HG02938 (cell line): ENCODE measurements around the gene POP5.
"Not testable (repeated sequence)": the region's sequence is repeated elsewhere in the genome, so short reads cannot be mapped to it uniquely, and the experiment has no call there.

Experiments
- ATAC-seq: cut with Tn5 transposase; IDR thresholded peaks from one replicate; pipeline ENCODE4 v1.9.1; 2021; ENCODE audit warnings: mild to moderate bottlenecking, moderate library complexity; ENCODE audit not compliant: unreplicated experiment

POP5 gene

DNA sequence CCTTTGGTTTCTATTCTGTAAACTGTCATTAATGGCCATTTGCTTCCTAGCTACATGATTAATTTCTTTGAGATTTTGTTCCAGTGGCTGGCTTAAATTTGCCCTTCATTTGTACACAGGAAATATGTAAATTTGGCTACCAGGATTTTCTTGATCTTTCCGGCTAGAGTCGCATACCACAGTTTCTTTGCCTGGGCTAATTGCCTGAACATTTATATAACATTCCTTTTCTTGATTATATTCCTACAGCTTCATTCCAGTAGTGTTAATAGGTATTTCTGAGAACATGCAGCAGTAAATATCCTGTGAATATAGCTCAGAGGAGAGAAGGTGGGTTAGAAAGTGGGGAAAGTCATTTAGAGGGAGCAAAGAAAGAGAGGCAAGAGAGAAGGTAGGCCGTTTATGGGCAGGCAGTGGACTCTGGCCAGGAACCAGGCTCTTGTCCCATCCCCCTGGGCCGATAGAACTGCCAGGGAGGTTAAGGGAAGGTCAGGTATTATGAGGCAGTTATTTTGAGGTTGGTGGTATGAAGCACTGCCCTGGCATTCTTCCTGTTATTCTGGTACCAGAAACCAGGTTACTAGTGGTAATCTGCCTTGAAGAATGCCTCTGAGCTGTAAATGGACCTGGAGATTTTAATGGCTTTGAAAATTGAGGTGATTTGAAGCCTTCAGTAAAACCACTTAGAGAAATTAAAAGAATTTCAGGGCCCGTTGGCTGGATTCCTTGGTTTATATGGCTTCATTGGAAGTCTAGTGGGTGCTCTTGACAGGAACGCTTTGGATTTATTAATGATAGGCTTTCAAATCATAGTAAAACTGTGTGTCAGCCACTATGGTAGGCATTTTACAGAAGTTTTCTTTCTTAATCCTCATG is 42.7 kb downstream of the POP5 start:
- no peak for ATAC-seq

DNA sequence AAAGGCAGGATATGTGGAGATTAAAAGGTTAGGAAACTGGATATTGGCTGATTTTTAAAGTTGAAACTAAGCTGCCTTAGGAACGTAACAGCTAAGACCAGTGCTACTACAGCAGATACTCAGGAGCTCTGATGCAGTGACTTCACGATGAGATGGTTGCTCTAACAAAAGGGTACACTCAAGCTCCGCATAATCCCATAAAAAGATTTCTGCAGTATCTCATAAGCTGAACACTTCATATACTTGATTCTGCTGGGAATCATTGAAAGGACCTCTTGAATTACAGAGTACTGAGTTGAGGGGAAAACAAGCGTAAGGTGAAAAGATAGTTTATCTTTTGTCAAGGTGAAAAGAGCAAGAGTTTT is 43.4 kb downstream of the POP5 start:
- ATAC-seq = no peak

GRCh38 chr12:120536064-120536791 is 45.0 kb downstream of the POP5 start:
- ATAC-seq = no peak

DNA sequence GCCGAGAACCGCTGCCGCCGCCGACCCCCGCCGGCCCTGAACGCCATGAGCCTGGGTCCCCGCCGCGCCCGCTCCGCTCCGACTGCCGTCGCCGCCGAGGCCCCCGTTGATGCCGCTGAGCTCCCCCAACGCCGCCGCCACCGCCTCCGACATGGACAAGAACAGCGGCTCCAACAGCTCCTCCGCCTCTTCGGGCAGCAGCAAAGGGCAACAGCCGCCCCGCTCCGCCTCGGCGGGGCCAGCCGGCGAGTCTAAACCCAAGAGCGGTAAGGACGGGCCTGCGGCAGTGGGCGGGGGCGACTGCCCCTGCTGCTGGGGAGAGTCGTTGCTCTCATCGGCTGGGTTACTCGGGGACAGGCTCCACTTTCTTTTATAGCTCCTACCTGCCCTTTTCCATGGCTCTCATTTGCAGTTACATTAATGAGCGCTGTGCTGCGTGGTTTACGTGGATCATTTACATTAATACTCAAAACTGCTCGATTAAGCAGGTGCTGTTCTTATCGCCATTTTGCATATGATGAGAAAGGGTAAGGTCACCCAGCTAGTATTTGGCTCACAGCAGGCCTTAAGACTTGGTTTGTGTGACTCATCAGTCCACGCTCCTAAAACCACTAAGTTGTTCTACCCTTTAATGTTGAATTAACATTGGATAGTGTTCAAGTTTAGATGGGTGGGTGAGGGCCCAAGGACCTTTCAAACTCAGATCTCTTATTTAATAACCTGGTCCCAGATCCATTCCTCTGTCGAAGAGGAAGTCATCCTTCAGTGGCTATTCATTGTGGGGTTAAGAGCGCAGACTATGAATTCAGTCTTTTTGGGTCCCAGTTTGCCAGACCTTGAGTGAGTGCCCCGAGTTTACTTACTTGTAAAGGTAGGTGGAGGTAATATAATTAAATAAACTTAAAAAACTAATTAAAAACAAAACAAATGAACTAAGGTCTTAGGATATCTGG is 46.2 kb downstream of the POP5 start:
- peak; percentile 27 for ATAC-seq

DNA sequence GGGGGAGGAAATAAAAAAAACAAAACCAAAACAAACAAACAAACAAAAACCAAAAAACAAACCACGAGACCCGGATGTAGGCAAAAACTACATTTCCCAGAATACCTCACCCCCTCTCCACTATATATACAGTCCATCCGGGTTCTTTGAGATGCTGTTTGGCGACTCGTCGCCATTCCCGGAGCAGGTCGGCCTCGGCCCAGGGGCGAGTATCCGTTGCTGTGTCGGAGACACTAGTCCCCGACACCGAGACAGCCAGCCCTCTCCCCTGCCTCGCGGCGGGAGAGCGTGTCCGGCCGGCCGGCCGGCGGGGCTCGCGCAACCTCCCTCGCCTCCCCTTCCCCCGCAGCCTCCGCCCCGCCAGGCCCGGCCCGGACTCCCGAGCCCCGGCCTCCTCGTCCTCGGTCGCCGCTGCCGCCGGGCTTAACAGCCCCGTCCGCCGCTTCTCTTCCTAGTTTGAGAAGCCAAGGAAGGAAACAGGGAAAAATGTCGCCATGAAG is 46.9 kb downstream of the POP5 start, which contains the start of gene RNF10:
RNF10 (plus strand) TSS at position 154 of the 500 bp plus-strand sequence. CDS start 456 bp downstream, outside the sequence.
- peak; percentile 61 for ATAC-seq

DNA sequence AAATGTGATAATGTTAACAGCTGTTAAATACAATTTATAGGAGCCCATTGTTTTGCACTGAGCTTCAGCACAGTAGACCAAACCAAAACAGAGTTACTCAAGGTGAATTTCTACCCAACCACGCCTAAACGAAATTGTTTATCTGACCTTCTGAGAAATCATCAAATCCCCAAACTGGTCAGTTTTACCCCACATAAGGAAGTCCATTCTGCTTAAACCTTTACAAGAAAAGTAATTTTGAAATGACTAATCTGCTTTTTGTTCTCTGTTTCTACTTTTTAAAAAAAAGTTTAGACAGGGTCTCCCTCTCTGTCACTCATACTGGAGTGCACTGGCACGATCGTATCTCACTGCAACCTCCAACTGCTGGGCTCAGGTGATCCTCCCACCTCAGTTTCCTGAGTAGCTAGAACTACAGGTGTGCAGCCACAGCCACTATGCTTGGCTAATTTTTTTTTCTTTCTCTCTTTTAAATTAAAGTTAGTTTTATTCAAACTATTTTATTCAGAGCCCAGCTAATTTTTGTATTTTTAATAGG is 48.4 kb downstream of the POP5 start:
- ATAC-seq = no peak

DNA sequence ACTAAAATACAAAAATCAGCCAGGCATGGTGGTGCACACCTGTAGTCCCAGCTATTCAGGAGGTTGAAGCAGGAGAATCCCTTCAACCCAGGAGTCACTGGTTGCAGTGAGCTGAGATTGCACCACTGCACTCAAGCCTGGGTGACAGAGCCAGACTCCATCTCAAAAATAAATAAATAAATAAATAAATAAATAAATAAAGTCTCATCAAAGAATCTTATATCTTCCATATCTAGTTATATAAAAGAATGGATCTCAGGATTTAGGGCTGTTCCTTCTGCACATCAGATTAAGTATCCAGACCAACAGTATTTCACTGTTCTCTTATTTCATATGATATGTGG is 50.8 kb downstream of the POP5 start:
- ATAC-seq = not testable (repeated sequence)

DNA sequence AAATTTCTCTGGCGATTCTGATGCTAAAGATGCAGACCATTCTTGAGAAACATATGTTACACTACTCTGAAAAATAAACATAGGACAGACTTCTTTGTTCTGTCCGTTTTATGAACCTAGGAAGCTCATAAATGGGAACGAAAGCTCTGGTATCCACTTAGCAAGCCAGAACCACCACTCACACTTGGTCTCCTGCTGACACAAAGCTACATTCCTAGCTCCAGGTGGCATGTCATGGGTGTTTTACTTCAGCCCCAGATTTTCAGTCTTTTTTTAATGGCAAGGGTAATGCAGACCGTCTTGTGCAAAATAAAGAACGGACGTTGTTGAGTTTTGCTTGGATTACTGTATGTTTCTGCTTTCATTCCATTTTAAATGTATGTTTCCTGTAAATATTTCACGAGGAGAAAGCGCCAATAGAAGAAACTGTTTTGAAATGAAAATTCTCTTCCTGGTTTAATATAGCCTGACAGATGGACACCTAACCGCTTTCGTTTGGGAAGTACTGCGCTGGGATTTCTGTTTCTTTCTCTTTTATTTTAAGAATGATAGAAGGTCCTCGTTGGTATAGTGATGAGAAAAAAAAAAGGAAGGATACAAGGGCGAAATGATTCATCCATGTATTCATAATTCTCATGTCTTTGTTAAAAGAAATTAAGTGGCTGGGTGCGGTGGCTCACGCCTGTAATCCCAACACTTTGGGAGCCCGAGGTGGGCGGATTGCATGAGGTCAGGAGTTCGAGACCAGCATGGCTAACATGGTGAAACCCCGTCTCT is 51.4 kb downstream of the POP5 start:
- ATAC-seq = no peak

DNA sequence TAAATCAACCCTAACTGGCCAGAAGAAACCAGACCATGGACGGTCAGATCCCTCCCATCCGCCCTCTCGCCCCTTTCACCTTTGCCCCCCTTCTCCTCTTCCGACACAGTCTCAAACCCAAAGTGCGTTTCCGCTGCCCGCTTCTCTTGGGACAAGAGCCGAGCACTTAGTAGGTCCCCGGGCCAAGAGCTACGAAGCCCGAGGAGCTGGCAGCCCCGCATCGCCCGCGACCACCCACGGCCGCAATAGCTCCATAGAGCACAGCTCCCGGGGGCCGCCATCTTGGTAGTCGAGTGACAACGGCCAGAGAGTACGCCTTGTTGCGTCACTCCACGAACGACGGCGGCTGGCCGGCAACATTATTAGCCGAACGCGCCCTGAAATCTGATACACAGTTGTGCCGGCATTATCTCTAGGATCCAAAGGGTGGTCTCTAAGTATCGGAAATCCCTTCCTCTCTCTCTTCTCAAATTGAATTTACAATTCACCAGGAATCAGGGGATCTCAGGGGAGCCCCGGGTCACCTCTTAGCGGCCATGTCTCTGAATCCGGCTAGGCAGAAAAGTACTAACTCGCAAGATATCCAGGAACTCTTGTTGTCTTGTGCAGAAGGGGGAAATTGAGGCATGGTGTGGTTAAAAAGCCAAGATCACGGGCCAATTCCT is 52.2 kb downstream of the POP5 start, which contains the start of gene COQ5:
COQ5 (minus strand) TSS at position 298 of the 665 bp plus-strand sequence; CDS start at position 281, 17 bp downstream.
- ATAC-seq = peak; percentile 67
